Esophagus squamous epithelium (tissue), 4 donors: ENCODE data around the gene PDGFC.

ENCODE experiments used
- POLR2A ChIP-seq, 4 donors: fragments of 450-650 bp; IDR thresholded peaks; one replicate each; pipeline ENCODE4 v1.6.1; 2017; ENCODE audit warnings: antibody characterized with exemption in 4 of 4, mild to moderate bottlenecking in 4 of 4, moderate library complexity in 3 of 4
- TF ChIP-seq, protein P1 (sequence below), 6 experiments: fragments of 450-650 bp in 4 of 6; fragments of 200-600 bp in 2 of 6; sonication (generic) in 2 of 6; IDR thresholded peaks; one replicate each; pipeline ENCODE4 v1.5.1; 2016 to 2019; ENCODE audit warnings: antibody characterized with exemption in 6 of 6, mild to moderate bottlenecking in 4 of 6, moderate library complexity in 4 of 6

DNA sequence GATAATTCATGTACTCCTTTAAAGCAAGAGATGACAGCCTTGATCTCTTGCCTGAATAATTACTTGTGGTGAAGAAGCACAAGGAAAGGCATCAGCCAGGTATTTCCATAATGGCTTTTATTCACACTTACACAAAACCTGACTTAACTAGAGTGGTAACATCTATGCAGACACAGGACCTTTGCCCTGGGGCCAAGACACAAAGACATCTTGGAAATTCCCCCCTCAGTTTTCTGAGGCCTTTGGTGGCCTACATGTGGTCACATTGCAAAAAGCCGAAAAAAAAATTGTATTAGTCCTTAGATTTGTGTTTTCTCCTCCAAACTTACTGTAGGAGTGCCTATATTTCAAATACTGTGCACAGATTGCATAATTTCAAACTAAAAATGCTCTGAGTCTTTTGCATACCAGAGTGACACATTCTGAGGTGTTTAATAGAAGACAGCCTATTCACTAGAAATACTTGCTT lies 172.4 kb downstream of the PDGFC start:
- TF ChIP-seq, protein P1, sequence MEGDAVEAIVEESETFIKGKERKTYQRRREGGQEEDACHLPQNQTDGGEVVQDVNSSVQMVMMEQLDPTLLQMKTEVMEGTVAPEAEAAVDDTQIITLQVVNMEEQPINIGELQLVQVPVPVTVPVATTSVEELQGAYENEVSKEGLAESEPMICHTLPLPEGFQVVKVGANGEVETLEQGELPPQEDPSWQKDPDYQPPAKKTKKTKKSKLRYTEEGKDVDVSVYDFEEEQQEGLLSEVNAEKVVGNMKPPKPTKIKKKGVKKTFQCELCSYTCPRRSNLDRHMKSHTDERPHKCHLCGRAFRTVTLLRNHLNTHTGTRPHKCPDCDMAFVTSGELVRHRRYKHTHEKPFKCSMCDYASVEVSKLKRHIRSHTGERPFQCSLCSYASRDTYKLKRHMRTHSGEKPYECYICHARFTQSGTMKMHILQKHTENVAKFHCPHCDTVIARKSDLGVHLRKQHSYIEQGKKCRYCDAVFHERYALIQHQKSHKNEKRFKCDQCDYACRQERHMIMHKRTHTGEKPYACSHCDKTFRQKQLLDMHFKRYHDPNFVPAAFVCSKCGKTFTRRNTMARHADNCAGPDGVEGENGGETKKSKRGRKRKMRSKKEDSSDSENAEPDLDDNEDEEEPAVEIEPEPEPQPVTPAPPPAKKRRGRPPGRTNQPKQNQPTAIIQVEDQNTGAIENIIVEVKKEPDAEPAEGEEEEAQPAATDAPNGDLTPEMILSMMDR (IDR thresholded peaks at IDR 0.05): no peak
- no peak for TF ChIP-seq POLR2A (IDR thresholded peaks at IDR 0.05)
